WTC11 (cell line): Measurements from ENCODE around the gene KIRREL3. TPM values are rescaled to one million over a fixed set of nuclear protein-coding genes. Genes with fewer than 3 reads are reported as not detected.

Experiments
- ATAC-seq: fragments of 200-7000 bp; cut with Tn5 transposase; 2 replicates; pipeline ENCODE4 v1.10.0; 2021; ENCODE audit warnings: mild to moderate bottlenecking, moderate library complexity
- CTCF ChIA-PET: fragments of 300-600 bp; sonication (Branson Sonifier 250); formaldehyde crosslinking; loops from one replicate; lab custom pipeline; 2021; ENCODE audit warnings: antibody characterized with exemption; lab: Charles Lee
- POLR2A ChIA-PET: fragments of 350-600 bp; sonication (Branson Sonifier 250); formaldehyde crosslinking; loops from one replicate; lab custom pipeline; 2021; ENCODE audit warnings: antibody characterized with exemption; lab: Charles Lee
- DNase-seq: peaks from one replicate; pipeline ENCODE4 v3.0.0; 2021; ENCODE audit warnings: low spot score
- H3K27ac Mint-ChIP-seq: 2 replicates; pipeline ENCODE4 v1.8.0; 2021; ENCODE audit warnings: mixed read lengths
- H3K27me3 Mint-ChIP-seq: 2 replicates; pipeline ENCODE4 v1.8.0; 2021; ENCODE audit warnings: low read depth, mild to moderate bottlenecking, moderate library complexity, mixed read lengths
- H3K36me3 Mint-ChIP-seq: 2 replicates; pipeline ENCODE4 v1.8.0; 2021; ENCODE audit warnings: mixed read lengths
- H3K4me1 Mint-ChIP-seq: 2 replicates; pipeline ENCODE4 v1.8.0; 2022; ENCODE audit warnings: mixed read lengths
- H3K4me3 Mint-ChIP-seq: 2 replicates; pipeline ENCODE4 v1.8.0; 2021; ENCODE audit warnings: mild to moderate bottlenecking, moderate library complexity, mixed read lengths
- H3K9me3 Mint-ChIP-seq: 2 replicates; pipeline ENCODE4 v1.8.0; 2021; ENCODE audit warnings: mixed read lengths
- AR ChIP-seq: fragments of 250-450 bp; sonication (Bioruptor Pico); IDR thresholded peaks from 2 replicates; pipeline ENCODE4 v1.9.0; 2021; ENCODE audit warnings: mild to moderate bottlenecking
- ATF1 ChIP-seq: sonication (generic); formaldehyde crosslinking; IDR thresholded peaks from 2 replicates; pipeline ENCODE4 v1.8.1; 2023; ENCODE audit warnings: mild to moderate bottlenecking, moderate library complexity, missing genetic modification reagents
- ATF6 ChIP-seq: sonication (generic); formaldehyde crosslinking; IDR thresholded peaks from 2 replicates; pipeline ENCODE4 v1.8.1; 2023; ENCODE audit warnings: mild to moderate bottlenecking, missing genetic modification reagents
- E2F5 ChIP-seq: sonication (generic); formaldehyde crosslinking; IDR thresholded peaks from 2 replicates; pipeline ENCODE4 v1.8.1; 2022; ENCODE audit warnings: mild to moderate bottlenecking, moderate library complexity, missing genetic modification reagents
- IRF1 ChIP-seq: sonication (generic); formaldehyde crosslinking; IDR thresholded peaks from 2 replicates; pipeline ENCODE4 v1.8.0; 2023; ENCODE audit warnings: missing genetic modification reagents
- MAX ChIP-seq: sonication (generic); formaldehyde crosslinking; IDR thresholded peaks from 2 replicates; pipeline ENCODE4 v1.8.0; 2022; ENCODE audit warnings: mild to moderate bottlenecking, missing genetic modification reagents
- MXD4 ChIP-seq: fragments of 250-450 bp; sonication (Bioruptor Pico); IDR thresholded peaks from 2 replicates; pipeline ENCODE4 v1.8.0; 2021; ENCODE audit warnings: mild to moderate bottlenecking, moderate library complexity, borderline replicate concordance
- NFYB ChIP-seq: sonication (generic); formaldehyde crosslinking; conservative IDR thresholded peaks from 2 replicates; pipeline ENCODE4 v1.8.0; 2022; ENCODE audit warnings: low read depth, missing genetic modification reagents
- NR2C2 ChIP-seq: sonication (generic); formaldehyde crosslinking; IDR thresholded peaks from 2 replicates; pipeline ENCODE4 v1.8.0; 2022; ENCODE audit warnings: mild to moderate bottlenecking, missing genetic modification reagents
- NR3C1 ChIP-seq: sonication (generic); formaldehyde crosslinking; conservative IDR thresholded peaks from 2 replicates; pipeline ENCODE4 v1.8.1; 2023; ENCODE audit warnings: low read depth, mild to moderate bottlenecking, missing genetic modification reagents
- PREB ChIP-seq: sonication (generic); formaldehyde crosslinking; IDR thresholded peaks from 2 replicates; pipeline ENCODE4 v1.8.1; 2022; ENCODE audit warnings: mild to moderate bottlenecking, missing genetic modification reagents, moderate library complexity, borderline replicate concordance
- SMAD3 ChIP-seq: sonication (generic); formaldehyde crosslinking; IDR thresholded peaks from 2 replicates; pipeline ENCODE4 v1.8.0; 2022; ENCODE audit warnings: missing genetic modification reagents, mild to moderate bottlenecking, borderline replicate concordance
- SOX15 ChIP-seq: fragments of 250-450 bp; sonication (Bioruptor Pico); IDR thresholded peaks from 2 replicates; pipeline ENCODE4 v1.9.0; 2021; ENCODE audit warnings: mild to moderate bottlenecking
- STAT6 ChIP-seq: sonication (generic); formaldehyde crosslinking; conservative IDR thresholded peaks from 2 replicates; pipeline ENCODE4 v1.8.1; 2023; ENCODE audit warnings: mild to moderate bottlenecking, low read depth, missing genetic modification reagents, moderate library complexity
- USF2 ChIP-seq: sonication (generic); formaldehyde crosslinking; IDR thresholded peaks from 2 replicates; pipeline ENCODE4 v1.8.1; 2023; ENCODE audit warnings: mild to moderate bottlenecking, missing genetic modification reagents, moderate library complexity
- ZNF219 ChIP-seq: sonication (generic); formaldehyde crosslinking; IDR thresholded peaks from 2 replicates; pipeline ENCODE4 v1.8.0; 2023; ENCODE audit warnings: missing genetic modification reagents, mild to moderate bottlenecking, borderline replicate concordance
- ZNF396 ChIP-seq: fragments of 250-450 bp; sonication (Bioruptor Pico); IDR thresholded peaks from 2 replicates; pipeline ENCODE4 v1.8.0; 2021; ENCODE audit warnings: mild to moderate bottlenecking, moderate library complexity, borderline replicate concordance
- ZNF423 ChIP-seq: fragments of 250-450 bp; sonication (Bioruptor Pico); IDR thresholded peaks from 2 replicates; pipeline ENCODE4 v2.1.2; 2022; ENCODE audit warnings: mild to moderate bottlenecking, moderate library complexity
- ZNF671 ChIP-seq: fragments of 250-450 bp; sonication (Bioruptor Pico); IDR thresholded peaks from 2 replicates; pipeline ENCODE4 v1.8.0; 2021; ENCODE audit warnings: mild to moderate bottlenecking
- total RNA-seq: library from RNA; stranded (reverse); gene quantifications from 3 replicates; pipeline ENCODE4 v1.2.3, GENCODE V29; 2021

Gene KIRREL3
- total RNA-seq, 1 experiment from 2014 or later, result 0.59 TPM

GRCh38 chr11:126578021-126578420, 422.5 kb downstream of the KIRREL3 start:
- DNase-seq, result no peak
- no peak for TF ChIP-seq STAT6 (CRISPR knock-in tag)
- no peak for TF ChIP-seq ZNF219 (CRISPR knock-in tag)
- no peak for TF ChIP-seq NR2C2
- no peak for TF ChIP-seq ATF6
- no peak for TF ChIP-seq MXD4
- TF ChIP-seq SOX15 (CRISPR knock-in tag), result no peak
- no peak for TF ChIP-seq AR
- no peak for TF ChIP-seq PREB (CRISPR knock-in tag)
- TF ChIP-seq IRF1 (CRISPR knock-in tag), result no peak
- no peak for TF ChIP-seq ZNF671 (CRISPR knock-in tag)
- no peak for TF ChIP-seq ATF1 (CRISPR knock-in tag)
- TF ChIP-seq USF2 (CRISPR knock-in tag), result no peak
- no peak for TF ChIP-seq ZNF423 (CRISPR knock-in tag)
- TF ChIP-seq NFYB (CRISPR knock-in tag), result no peak
- TF ChIP-seq SMAD3 (CRISPR knock-in tag), result no peak
- no peak for TF ChIP-seq ZNF396
- TF ChIP-seq NR3C1 (CRISPR knock-in tag), result no peak
- no peak for TF ChIP-seq E2F5 (CRISPR knock-in tag)
- TF ChIP-seq MAX, result no peak
- TF ChIP-seq, all 79 proteins: peak for 0
- no peak for ATAC-seq
- Mint-ChIP-seq H3K9me3 (no peaks in the 10 kb centered on the region), H3K4me1 (peaks cover 27% of the 10 kb centered on the region), H3K27me3 (peaks cover 2% of the 10 kb centered on the region; the same call in 1 of the 2 replicates), H3K27ac (no peak overlapping the region), H3K4me3 (no peak overlapping the region), H3K36me3 (no peaks in the 10 kb centered on the region)
- ChIA-PET CTCF (interaction anchor here (0.6 to 1.1 kb wide), 4 partner anchors 11 to 810 kb away, joined by 3 to 4 read pairs (median 4); no protein-coding TSS in a partner anchor), POLR2A (interaction anchor here (0.8 kb wide), 1 partner anchor 8 kb away, joined by 3 read pairs; no protein-coding TSS in a partner anchor)
